Astrocyte of the spinal cord (primary cell): ENCODE data around the gene AUTS2.

Source experiments
- DNase-seq: peaks from one replicate; pipeline ENCODE4 v3.0.0; 2011; ENCODE audit warnings: low read depth, low spot score
- H3K4me3 ChIP-seq: 2 replicates; pipeline ENCODE4 v1.5.1; 2011; ENCODE audit warnings: low read depth, mild to moderate bottlenecking, low read length, moderate library complexity
- CTCF ChIP-seq: IDR thresholded peaks from 2 replicates; pipeline ENCODE4 v1.5.1; 2012; ENCODE audit warnings: low read depth, mild to moderate bottlenecking, low read length, inconsistent platforms
- in situ Hi-C: cut with HindIII; loops from 2 replicates; pipeline ENCODE4 v1.10.0; 2017; ENCODE audit warnings: low sequenced_read_pairs

Gene AUTS2

GRCh38 chr7:70178787-70179186, 580.5 kb downstream of the AUTS2 start:
- no peak for TF ChIP-seq CTCF
- in situ Hi-C loops, result no loop called here
- H3K4me3 ChIP-seq, result no peak overlapping the region
- peak; percentile 76 for DNase-seq

GRCh38 chr7:70182521-70182920, 584.2 kb downstream of the AUTS2 start:
- no peak for TF ChIP-seq CTCF
- in situ Hi-C loops, result no loop called here
- no peak overlapping the region for H3K4me3 ChIP-seq
- DNase-seq, result no peak

- TF ChIP-seq CTCF, result no peak
- in situ Hi-C loops, result no loop called here
- peak; percentile 14 for DNase-seq
- no peak overlapping the region for H3K4me3 ChIP-seq
Measured at GRCh38 chr7:70183278-70183677, 585.0 kb downstream of the AUTS2 start.

- TF ChIP-seq CTCF, result no peak
- in situ Hi-C loops, result no loop called here
- H3K4me3 ChIP-seq, result no peak overlapping the region
- no peak for DNase-seq
Measured at GRCh38 chr7:70188901-70189650, 590.8 kb downstream of the AUTS2 start.

- in situ Hi-C loops, result no loop called here
- DNase-seq, result peak; percentile 32
- TF ChIP-seq CTCF, result no peak
- no peak overlapping the region for H3K4me3 ChIP-seq
Measured at GRCh38 chr7:70189776-70190175, 591.5 kb downstream of the AUTS2 start.

GRCh38 chr7:70190281-70190680, 592.0 kb downstream of the AUTS2 start:
- H3K4me3 ChIP-seq, result no peak overlapping the region
- in situ Hi-C loops, result no loop called here
- no peak for DNase-seq

More at GRCh38 chr7:70190281-70190680, 592.0 kb downstream of the AUTS2 start:
- TF ChIP-seq CTCF, result no peak
